HG03571 (cell line): ENCODE results near the gene FAM163A.

Experiments
- ATAC-seq: cut with Tn5 transposase; IDR thresholded peaks from one replicate; pipeline ENCODE4 v1.9.1; 2021; ENCODE audit not compliant: unreplicated experiment

Gene FAM163A

GRCh38 chr1:179750630-179751029 lies 7.5 kb downstream of the FAM163A start:
- no peak for ATAC-seq

DNA sequence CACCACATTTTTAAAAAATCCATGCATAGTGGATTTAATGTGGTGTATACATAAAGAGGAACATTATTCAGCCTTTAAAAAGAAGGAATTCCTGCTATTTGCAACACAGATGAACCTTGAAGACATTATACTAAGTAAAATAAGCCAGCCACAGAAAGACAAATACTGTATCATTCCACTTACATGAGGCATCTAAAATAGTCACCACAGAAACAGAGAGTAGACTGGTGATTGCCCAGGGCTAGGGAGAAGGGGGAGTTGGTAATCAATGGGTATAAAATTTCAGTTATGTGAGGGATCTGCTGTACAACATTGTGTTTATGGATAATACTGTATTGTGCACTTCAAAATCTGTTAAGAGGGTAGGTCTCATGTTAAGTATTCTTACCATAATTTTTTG lies 10.0 kb downstream of the FAM163A start:
- no peak for ATAC-seq

GRCh38 chr1:179754041-179754624 lies 11.0 kb downstream of the FAM163A start:
- ATAC-seq: no peak

DNA sequence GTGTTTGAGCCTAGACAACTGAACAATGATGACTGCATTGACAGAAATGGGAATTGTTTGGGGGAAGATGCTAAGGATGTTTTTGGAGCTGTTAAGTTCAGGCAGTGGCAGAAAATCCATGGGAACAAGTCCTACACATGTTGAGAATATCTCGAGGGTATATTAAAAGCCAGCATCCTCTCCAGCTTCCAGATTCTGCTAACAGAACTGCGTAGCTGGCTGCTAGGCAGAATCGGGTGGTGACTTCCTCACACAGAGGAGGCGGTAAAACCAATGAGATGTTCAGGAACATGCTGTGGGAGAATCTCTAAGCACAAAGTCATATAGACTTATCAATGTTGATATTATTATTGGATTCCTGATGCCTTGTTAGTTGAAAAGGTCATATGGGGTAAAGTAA lies 14.8 kb downstream of the FAM163A start:
- ATAC-seq: no peak

GRCh38 chr1:179760521-179760920 lies 17.4 kb downstream of the FAM163A start:
- no peak for ATAC-seq

DNA sequence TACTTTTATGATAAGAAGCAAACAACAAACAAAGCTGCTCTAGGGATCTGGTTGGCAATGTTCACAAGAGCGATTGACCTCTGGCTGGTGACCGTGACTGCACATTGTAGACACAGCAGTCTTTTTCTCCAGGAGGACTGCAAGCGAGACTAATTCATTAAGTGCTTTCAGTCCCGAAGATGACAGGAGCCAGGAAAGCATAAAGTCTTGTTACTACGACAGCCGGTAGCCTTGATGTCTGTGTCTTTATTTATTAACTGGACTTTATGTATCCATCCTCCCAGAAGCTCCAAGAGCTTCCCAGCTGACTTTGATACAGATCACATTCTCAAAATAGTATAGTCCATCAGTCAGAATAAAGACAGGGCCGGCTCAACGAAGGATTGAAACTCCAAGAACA lies 18.2 kb downstream of the FAM163A start:
- no peak for ATAC-seq

DNA sequence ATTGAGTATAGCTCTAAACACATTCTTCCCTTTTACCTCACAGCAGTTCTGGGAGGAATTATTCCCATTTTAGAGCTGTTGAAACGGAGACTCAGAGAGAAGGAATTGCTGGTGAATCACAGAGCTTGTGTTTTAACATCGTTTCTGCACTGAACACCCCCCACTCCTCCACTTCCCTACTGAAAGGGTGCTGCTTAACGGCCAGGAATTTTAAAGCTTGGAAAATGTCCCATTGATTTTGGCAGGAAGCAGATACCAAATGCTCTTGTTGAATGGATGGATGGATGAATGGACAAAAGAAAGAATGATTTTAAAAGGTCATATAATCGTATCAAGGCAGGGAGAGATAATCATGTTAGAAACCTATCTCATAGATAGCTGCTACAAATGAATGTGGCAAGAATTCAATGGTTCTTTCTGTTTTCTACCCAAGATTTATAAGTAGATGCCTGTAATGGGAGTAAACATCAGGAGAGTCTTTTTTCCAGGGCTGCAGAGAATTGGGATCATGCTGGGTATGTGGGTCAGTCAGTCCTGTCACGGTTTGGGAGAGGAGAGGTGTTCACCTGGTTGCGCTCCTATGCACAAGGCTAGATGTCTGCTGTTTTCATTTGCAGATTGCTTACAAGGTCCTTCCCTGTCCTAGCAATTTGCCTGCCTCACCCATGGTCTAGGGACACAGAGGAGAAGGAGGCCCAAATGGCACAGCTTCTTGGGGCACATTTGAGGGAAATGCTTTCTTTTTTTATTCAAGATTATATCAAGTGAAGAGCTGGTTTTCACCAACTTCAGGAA lies 19.0 kb downstream of the FAM163A start:
- ATAC-seq: no peak

GRCh38 chr1:179767177-179767581 lies 24.1 kb downstream of the FAM163A start:
- ATAC-seq: no peak

DNA sequence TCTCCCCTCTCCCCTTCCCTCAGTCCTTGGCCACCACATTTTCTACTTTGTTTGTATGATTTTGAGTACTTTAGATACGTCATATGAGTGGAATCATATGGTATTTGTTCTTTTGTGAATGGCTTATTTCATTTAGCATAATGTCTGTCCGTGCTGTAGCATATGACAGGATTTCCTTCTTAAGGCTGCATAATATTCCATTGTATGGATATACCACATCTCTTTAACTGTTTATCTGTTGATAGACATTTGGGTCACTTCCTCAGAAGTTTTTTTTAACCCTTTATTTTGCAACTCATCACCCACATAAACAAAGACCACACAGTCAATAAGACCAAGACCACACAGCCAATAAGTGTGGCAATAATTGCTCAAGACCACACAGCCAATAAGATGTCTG lies 24.9 kb downstream of the FAM163A start:
- ATAC-seq: no peak

GRCh38 chr1:179770887-179771502 lies 27.9 kb downstream of the FAM163A start:
- ATAC-seq: no peak

DNA sequence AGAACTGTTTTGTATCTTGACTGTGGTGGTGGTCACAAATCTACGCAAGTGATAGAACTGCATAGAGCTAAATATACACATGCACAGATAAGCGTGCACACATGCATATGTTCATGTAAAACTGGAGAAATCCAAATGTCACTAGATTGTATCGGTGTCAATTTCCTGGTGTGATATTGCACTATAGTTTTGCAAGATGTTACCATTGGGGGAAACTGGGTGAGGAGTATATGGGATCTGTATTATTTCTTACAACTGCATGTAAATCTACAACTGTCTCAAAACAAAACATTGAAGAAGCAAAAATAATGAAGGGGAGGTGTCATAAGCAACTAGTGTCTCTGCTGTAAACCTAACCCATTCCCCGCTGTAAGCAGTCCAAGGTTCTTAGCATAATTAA lies 30.2 kb downstream of the FAM163A start:
- no peak for ATAC-seq

DNA sequence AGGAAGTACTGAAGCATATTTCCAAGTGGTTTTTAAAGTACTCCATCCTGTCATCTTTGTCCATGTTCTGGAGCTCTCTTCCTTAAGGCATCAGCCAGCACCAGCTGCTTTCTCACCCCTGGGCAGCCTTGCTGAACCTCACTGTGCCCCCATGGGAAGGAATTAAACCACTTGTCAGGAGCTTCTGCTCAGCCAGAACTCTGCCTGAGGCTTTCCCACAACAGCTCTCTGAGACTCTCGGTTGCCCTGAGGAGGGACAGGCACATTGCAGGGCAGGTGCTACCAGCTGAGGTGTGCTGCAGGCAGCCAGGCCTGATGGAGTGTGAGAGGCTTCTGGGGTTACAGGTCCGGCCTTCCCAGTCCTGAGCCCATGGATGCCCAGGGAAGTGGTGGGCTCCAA lies 30.9 kb downstream of the FAM163A start:
- no peak for ATAC-seq

DNA sequence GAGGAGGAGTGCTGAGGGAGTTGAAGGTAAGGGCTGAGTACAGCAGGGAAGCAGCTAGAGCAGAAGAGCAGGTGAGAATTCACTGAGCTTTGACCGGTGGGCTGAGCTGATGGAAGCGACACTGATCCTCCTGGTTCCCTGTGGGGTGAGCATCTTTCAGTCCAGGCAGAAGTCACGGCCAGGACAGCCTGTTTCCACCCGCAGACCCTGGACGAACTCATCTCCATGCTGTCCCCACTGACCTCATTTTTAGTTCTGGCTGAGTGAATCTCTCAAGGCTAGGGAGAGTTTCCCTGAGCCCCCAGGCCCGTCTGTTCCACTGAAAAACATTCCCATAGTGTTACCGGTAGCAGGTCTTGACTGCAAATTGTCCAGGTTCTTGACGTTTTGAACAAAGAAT lies 31.5 kb downstream of the FAM163A start:
- ATAC-seq: no peak

GRCh38 chr1:179775009-179775408 lies 31.9 kb downstream of the FAM163A start:
- ATAC-seq: no peak

DNA sequence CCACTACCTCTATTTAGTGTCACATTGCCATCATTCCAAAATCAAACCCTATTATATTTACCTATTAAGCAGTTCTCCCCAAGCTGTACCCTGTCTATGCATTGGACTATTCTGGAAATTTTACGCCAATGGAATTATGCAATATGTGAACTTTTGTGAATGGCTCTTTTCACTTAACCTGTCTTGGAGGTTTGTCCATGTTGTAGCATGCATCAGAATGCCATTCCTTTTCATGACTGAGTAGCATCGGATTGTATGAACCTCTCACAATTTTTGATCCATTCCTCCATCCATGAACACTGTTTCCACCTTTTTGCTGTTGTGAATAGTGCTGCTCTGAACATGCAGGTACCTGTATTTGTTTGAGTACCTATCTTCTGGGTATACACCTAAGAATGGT lies 33.7 kb downstream of the FAM163A start:
- no peak for ATAC-seq

GRCh38 chr1:179777731-179778130 lies 34.6 kb downstream of the FAM163A start:
- no peak for ATAC-seq

GRCh38 chr1:179779645-179780272 lies 36.7 kb downstream of the FAM163A start:
- no peak for ATAC-seq

DNA sequence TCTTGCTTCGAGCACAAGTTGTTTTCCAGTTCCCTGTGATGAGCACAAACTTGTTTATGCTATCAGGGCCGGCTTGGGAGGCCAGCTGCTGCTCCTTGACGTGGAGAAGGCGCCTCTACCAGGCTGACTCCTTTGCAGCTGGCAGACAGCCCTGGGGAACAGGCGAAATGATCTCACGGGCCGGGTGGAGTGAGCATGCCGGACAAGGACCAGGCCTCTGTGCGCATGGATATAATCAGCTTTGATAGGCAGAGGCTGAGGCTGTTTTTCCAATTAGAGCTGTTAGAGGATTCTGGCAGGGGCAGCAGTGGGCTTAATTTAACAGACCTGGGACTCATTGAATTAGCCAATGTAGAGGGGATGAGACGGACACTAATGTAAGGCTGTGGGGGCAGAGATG lies 38.9 kb downstream of the FAM163A start:
- ATAC-seq: no peak

DNA sequence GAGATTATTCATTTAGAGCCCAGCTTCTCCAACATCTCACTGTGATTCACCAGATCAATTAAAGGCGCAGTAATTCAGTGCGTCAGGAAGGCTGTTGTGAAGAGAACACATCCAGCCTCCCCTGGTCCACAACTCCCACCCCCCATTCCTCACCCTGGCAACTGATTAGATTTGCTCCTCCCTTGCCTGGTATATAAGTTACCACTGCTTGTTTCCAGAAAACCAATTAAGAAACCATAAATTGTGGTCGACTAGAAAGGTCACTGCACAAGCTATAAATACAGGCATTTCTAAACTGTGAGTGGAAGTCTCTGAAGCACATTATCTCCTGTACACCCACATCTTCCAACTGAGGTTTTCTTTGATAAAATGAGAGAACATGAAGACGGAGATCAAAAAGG lies 41.9 kb downstream of the FAM163A start:
- ATAC-seq: no peak

GRCh38 chr1:179785728-179786127 lies 42.6 kb downstream of the FAM163A start:
- ATAC-seq: no peak

DNA sequence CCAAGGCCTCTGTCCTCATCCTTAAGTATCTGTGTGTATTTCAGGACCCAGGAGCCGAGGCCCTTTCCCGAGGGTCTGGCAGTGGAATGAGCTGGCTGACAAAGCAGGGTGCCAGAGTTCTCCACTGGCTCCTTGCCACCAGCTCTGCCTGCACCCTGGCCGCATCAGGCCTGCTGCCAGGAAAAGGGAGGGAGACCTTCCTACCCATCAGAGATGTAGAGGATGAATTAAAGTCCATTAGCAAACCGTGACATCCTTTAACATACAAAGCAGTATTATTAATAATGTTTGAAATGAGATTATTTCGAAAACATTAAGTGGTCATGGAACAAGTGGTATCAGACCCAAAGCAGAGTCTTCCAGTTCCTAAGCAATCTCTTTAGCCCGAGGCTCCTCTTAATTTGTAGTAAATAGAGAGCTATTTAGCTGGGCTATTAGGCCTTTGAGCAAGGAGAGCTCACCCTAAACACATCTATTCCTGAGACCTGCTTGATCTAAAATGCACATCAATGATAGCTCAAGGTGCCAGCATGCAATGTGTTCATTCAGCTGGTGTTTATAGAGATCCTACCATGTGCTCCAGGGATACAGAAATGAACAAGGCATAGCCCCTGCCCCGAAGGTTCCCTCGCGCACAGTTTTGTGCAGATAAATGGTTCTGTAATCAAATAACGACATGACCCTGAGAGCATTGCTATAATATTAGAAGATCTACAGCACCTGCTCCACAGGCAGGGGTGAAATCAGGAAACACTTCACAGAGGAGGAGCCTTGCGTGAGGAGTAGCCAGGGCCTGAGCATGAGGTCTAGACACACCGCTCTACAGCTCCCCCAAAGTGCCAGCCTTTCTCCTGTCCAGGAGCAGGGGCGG lies 44.0 kb downstream of the FAM163A start:
- ATAC-seq: no peak
